SK-N-SH (cell line): Measurements from ENCODE around the gene ASB14. TPM values are rescaled to one million over a fixed set of nuclear protein-coding genes. Genes with fewer than 3 reads are reported as not detected.

Source experiments
- CTCF ChIA-PET: fragments of 300-600, 350-600 bp; formaldehyde crosslinking; extraction: SDS; loops from one replicate; lab custom pipeline; 2021; lab: Yijun Ruan, JAX
- POLR2A ChIA-PET: fragments of 350-600 bp; sonication (Branson Sonifier 250); formaldehyde crosslinking; extraction: SDS; loops from one replicate; lab custom pipeline; 2020; ENCODE audit warnings: antibody characterized with exemption, inconsistent platforms; lab: Yijun Ruan, JAX
- DNase-seq: peaks from one replicate; pipeline ENCODE4 v3.0.0; 2012
- H2AFZ ChIP-seq: fragments of 200-600 bp; sonication (generic); 2 replicates; pipeline ENCODE4 v1.8.1; 2016; ENCODE audit warnings: antibody characterized with exemption, mild to moderate bottlenecking, low read depth
- H3F3A ChIP-seq: fragments of 200-600 bp; sonication (generic); replicated peaks from 2 replicates; pipeline ENCODE3; 2016; ENCODE audit warnings: antibody characterized with exemption, mild to moderate bottlenecking; ENCODE audit not compliant: insufficient read depth
- H3K27ac ChIP-seq, 2 experiments: fragments of 200-500 bp in 1 of 2; fragments of 200-600 bp in 1 of 2; sonication (Bioruptor generic) in 1 of 2; sonication (generic), shearing (Covaris generic) in 1 of 2; 2 replicates each; pipeline versions ENCODE4 v1.5.1 to v1.6.1; 2014 to 2016; ENCODE audit warnings: low read depth in 2 of 2, inconsistent platforms in 1 of 2, low read length in 1 of 2, mild to moderate bottlenecking in 1 of 2, mixed read lengths in 1 of 2
- H3K27me3 ChIP-seq: fragments of 200-600 bp; sonication (generic), shearing (Covaris generic); 2 replicates; pipeline ENCODE4 v1.6.1; 2016; ENCODE audit warnings: mixed run types; ENCODE audit not compliant: insufficient read depth
- H3K36me3 ChIP-seq, 2 experiments: fragments of 200-500 bp in 1 of 2; fragments of 200-600 bp in 1 of 2; sonication (Bioruptor generic) in 1 of 2; sonication (generic) in 1 of 2; replicated peaks in 1 of 2; 2 replicates each; pipeline versions ENCODE3 to v1.5.1; 2014 to 2016; ENCODE audit warnings: low read length in 1 of 2, mild to moderate bottlenecking in 1 of 2; ENCODE audit not compliant: insufficient read depth in 2 of 2, control insufficient read depth in 1 of 2
- H3K4me1 ChIP-seq, 2 experiments: fragments of 200-500 bp in 1 of 2; fragments of 200-600 bp in 1 of 2; sonication (Bioruptor generic) in 1 of 2; sonication (generic), shearing (Covaris generic) in 1 of 2; 2 replicates each; pipeline versions ENCODE4 v1.5.1 to v1.6.1; 2014 to 2016; ENCODE audit warnings: low read depth in 1 of 2, low read length in 1 of 2, mixed run types in 1 of 2; ENCODE audit not compliant: insufficient read depth in 2 of 2, control insufficient read depth in 1 of 2
- H3K4me2 ChIP-seq: fragments of 200-600 bp; sonication (generic), shearing (Covaris generic); 2 replicates; pipeline ENCODE4 v1.6.1; 2017; ENCODE audit warnings: mixed run types
- H3K4me3 ChIP-seq, 2 experiments: fragments of 200-500 bp in 1 of 2; fragments of 200-600 bp in 1 of 2; sonication (Bioruptor generic) in 1 of 2; sonication (generic), shearing (Covaris generic) in 1 of 2; 2 replicates each; pipeline versions ENCODE4 v1.5.1 to v1.8.1; 2014 to 2016; ENCODE audit warnings: low read depth in 2 of 2, inconsistent platforms in 1 of 2, low read length in 1 of 2, mild to moderate bottlenecking in 1 of 2, mixed read lengths in 1 of 2, moderate library complexity in 1 of 2
- H3K79me2 ChIP-seq: fragments of 200-600 bp; sonication (generic); 2 replicates; pipeline ENCODE4 v1.8.1; 2017; ENCODE audit warnings: mild to moderate bottlenecking; ENCODE audit not compliant: insufficient read depth
- H3K9ac ChIP-seq: fragments of 200-600 bp; sonication (generic); 2 replicates; pipeline ENCODE4 v1.6.1; 2017; ENCODE audit warnings: mixed run types
- H3K9me2 ChIP-seq: fragments of 200-600 bp; sonication (generic); 2 replicates; pipeline ENCODE4 v1.6.1; 2017; ENCODE audit warnings: mixed run types
- H3K9me3 ChIP-seq: fragments of 200-600 bp; sonication (generic); 2 replicates; pipeline ENCODE4 v1.6.1; 2017; ENCODE audit warnings: mixed run types, mild to moderate bottlenecking, moderate library complexity
- H4K20me1 ChIP-seq: fragments of 200-600 bp; sonication (generic); 2 replicates; pipeline ENCODE4 v1.6.1; 2017; ENCODE audit warnings: mild to moderate bottlenecking, mixed run types; ENCODE audit not compliant: insufficient read depth
- CTCF ChIP-seq: fragments of 200-600 bp; sonication (generic); IDR thresholded peaks from 2 replicates; pipeline ENCODE4 v1.6.1; 2017; ENCODE audit warnings: antibody characterized with exemption, mild to moderate bottlenecking, moderate library complexity
- ELF1 ChIP-seq: IDR thresholded peaks from 2 replicates; pipeline ENCODE4 v1.4.0; 2012
- EP300 ChIP-seq, 2 experiments: IDR thresholded peaks; 2 replicates each; pipeline versions ENCODE4 v1.4.0 to v1.6.1; 2012; ENCODE audit warnings: borderline replicate concordance in 1 of 2, low read depth in 1 of 2, low read length in 1 of 2
- EZH2phosphoT487 ChIP-seq: fragments of 200-600 bp; sonication (generic); IDR thresholded peaks from 2 replicates; pipeline ENCODE4 v1.6.1; 2017; ENCODE audit warnings: low read depth, mixed run types, mild to moderate bottlenecking, antibody characterized with exemption, moderate library complexity, borderline replicate concordance
- FOXM1 ChIP-seq: IDR thresholded peaks from 2 replicates; pipeline ENCODE4 v1.4.0; 2012; ENCODE audit warnings: low read depth, mild to moderate bottlenecking
- GATA2 ChIP-seq: sonication (generic); formaldehyde crosslinking; IDR thresholded peaks from 2 replicates; pipeline ENCODE4 v1.5.0; 2020; ENCODE audit warnings: mild to moderate bottlenecking, missing genetic modification reagents
- IRF3 ChIP-seq: fragments of 150-350 bp; IDR thresholded peaks from 2 replicates; pipeline ENCODE4 v1.6.1; 2016; ENCODE audit warnings: mild to moderate bottlenecking, low read depth, low read length
- JUND ChIP-seq: IDR thresholded peaks from 2 replicates; pipeline ENCODE4 v1.4.0; 2012
- MEF2A ChIP-seq: IDR thresholded peaks from 2 replicates; pipeline ENCODE4 v1.4.0; 2012; ENCODE audit warnings: low read depth, borderline replicate concordance
- NRF1 ChIP-seq: IDR thresholded peaks from 2 replicates; pipeline ENCODE4 v1.6.1; 2012; ENCODE audit warnings: low read depth, mild to moderate bottlenecking, low read length
- PBX3 ChIP-seq: IDR thresholded peaks from 2 replicates; pipeline ENCODE4; 2012
- POLR2AphosphoS5 ChIP-seq: IDR thresholded peaks from 2 replicates; pipeline ENCODE4 v1.6.1; 2012; ENCODE audit warnings: low read depth, low read length
- RAD21 ChIP-seq: IDR thresholded peaks from 2 replicates; pipeline ENCODE4 v1.6.1; 2012; ENCODE audit warnings: mild to moderate bottlenecking, low read length
- RFX5 ChIP-seq: IDR thresholded peaks from 2 replicates; pipeline ENCODE4 v1.6.1; 2012; ENCODE audit warnings: mild to moderate bottlenecking, improper control_type of control experiment, low read length
- RXRA ChIP-seq: IDR thresholded peaks from 2 replicates; pipeline ENCODE4 v1.4.0; 2012; ENCODE audit warnings: low read depth, mild to moderate bottlenecking, borderline replicate concordance
- TAF1 ChIP-seq: IDR thresholded peaks from 2 replicates; pipeline ENCODE4 v1.6.1; 2012; ENCODE audit warnings: low read depth, mild to moderate bottlenecking, low read length, moderate library complexity, borderline replicate concordance
- TCF12 ChIP-seq: IDR thresholded peaks from 2 replicates; pipeline ENCODE4 v1.4.0; 2012
- ZBTB33 ChIP-seq: IDR thresholded peaks from 2 replicates; pipeline ENCODE4 v1.4.0; 2012; ENCODE audit warnings: low read depth, borderline replicate concordance
- WGBS: methylation state at CpG from one replicate; pipeline ENCODE4 v1.1.6; 2017; ENCODE audit warnings: low lambda C conversion rate; 5-methylcytosine and 5-hydroxymethylcytosine counted together
- polyA plus RNA-seq, 3 experiments: library from polyadenylated mRNA; depleted of rRNA; stranded (reverse); fragments of >200 nt; gene quantifications; 2 replicates each; pipeline ENCODE4 v1.2.3, GENCODE V29; 2012

ASB14 gene
- polyA plus RNA-seq, 1 of the 3 experiments (the other 2 are of a cell fraction): not detected

- WGBS: 74% methylated on average over 4 of the region's 4 CpGs
- POLR2A ChIA-PET: no interaction called here
- H3K27ac ChIP-seq: no peak overlapping the region
- DNase-seq: no peak
- peak overlapping the region; percentile 60; the same call in 1 of the 2 replicates for H2AFZ ChIP-seq
- H3K36me3 ChIP-seq: no peaks in the 10 kb centered on the region
- H3K4me2 ChIP-seq: no peak overlapping the region
- CTCF ChIA-PET: interaction anchor here (0.7 to 3.8 kb wide), 3 partner anchors 55 to 236 kb away, joined by 3 to 22 read pairs (median 16); no protein-coding TSS in a partner anchor
- H3K9me2 ChIP-seq: no peaks in the 10 kb centered on the region
- peaks cover 0 to 12% of the 10 kb centered on the region in 2 experiments; a peak in 2 of 4 replicates for H3K4me1 ChIP-seq
- H3K9ac ChIP-seq: no peak overlapping the region
- TF ChIP-seq FOXM1 (no peak), IRF3 (no peak), CTCF (no peak), RFX5 (no peak), ELF1 (no peak), TCF12 (no peak), TAF1 (no peak), MEF2A (no peak), POLR2AphosphoS5 (no peak), NRF1 (no peak), GATA2 (CRISPR knock-in tag) (no peak)
- no peaks in the 10 kb centered on the region for H3K27me3 ChIP-seq
- no peaks in the 10 kb centered on the region for H3K9me3 ChIP-seq
- peaks cover 12% of the 10 kb centered on the region for H4K20me1 ChIP-seq
- H3K79me2 ChIP-seq: peaks cover 21% of the 10 kb centered on the region
- H3K4me3 ChIP-seq: no peak overlapping the region
- H3F3A ChIP-seq: peaks cover 15% of the 10 kb centered on the region
Measured at GRCh38 chr3:57224856-57225255, 67.6 kb downstream of the ASB14 start.

DNA sequence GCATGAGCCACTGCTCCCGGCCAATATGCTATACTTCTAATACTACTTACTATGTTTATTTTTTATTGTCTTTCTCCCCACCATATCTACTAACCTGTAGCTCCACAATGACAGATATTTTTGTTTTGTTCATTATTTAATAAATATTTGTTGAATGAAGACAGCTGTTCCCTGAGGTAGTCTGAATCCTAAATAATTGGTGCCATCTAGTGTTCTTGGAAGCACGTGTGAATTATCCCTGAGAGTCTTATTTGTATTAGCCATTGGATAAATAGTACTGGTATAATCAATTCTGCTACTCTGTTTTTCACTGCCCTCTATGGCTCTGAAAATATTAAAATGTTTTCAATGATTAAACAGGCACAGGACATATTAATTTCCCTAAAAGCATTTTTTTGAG, 70.6 kb downstream of the ASB14 start:
- POLR2A ChIA-PET: no interaction called here
- no peak overlapping the region for H3K4me3 ChIP-seq
- WGBS: 85% methylated on average over 2 of the region's 2 CpGs
- peaks cover 0 to 3% of the 10 kb centered on the region in 2 experiments; a peak in 2 of 4 replicates for H3K4me1 ChIP-seq
- no peak overlapping the region for H3K27ac ChIP-seq
- DNase-seq: peak; percentile 36
- H2AFZ ChIP-seq: no peak overlapping the region
- H3K9me2 ChIP-seq: no peaks in the 10 kb centered on the region
- H3K27me3 ChIP-seq: no peaks in the 10 kb centered on the region
- no peaks in the 10 kb centered on the region for H3K9me3 ChIP-seq
- peaks cover 11% of the 10 kb centered on the region for H3F3A ChIP-seq
- CTCF ChIA-PET: interaction anchor here (0.6 to 3.8 kb wide), 23 partner anchors 12 to 233 kb away, joined by 3 to 38 read pairs (median 4); partner anchors contain the start of genes HESX1 and IL17RD
- H3K79me2 ChIP-seq: no peaks in the 10 kb centered on the region
- H3K9ac ChIP-seq: no peak overlapping the region
- H4K20me1 ChIP-seq: no peaks in the 10 kb centered on the region
- no peaks in the 10 kb centered on the region for H3K36me3 ChIP-seq
- H3K4me2 ChIP-seq: no peak overlapping the region
- TF ChIP-seq JUND (no peak), TAF1 (no peak), ZBTB33 (no peak), EZH2phosphoT487 (no peak), ELF1 (no peak), RAD21 (peak; percentile 80), IRF3 (no peak), EP300 (IDR thresholded peaks at IDR 0.05; ENCODE audit: borderline replicate concordance in 1 of 2, low read depth in 1 of 2, low read length in 1 of 2) (no peak), PBX3 (no peak), POLR2AphosphoS5 (no peak), RXRA (no peak), RFX5 (no peak), CTCF (peak; percentile 53)
